KOPT-K1 (cell line): ENCODE data around the gene IL19.
A peak's percentile ranks its signal among the peaks of the same experiment; 100 is the strongest.

Source experiments
- H3K27ac ChIP-seq: fragments of 200-600 bp; sonication (generic); 2 replicates; pipeline ENCODE4 v1.5.1; 2016; ENCODE audit warnings: antibody characterized with exemption, mild to moderate bottlenecking, low read depth, low read length; ENCODE audit not compliant: poor library complexity, severe bottlenecking
- H3K36me3 ChIP-seq: fragments of 200-600 bp; sonication (generic); 2 replicates; pipeline ENCODE4 v1.5.1; 2017; ENCODE audit warnings: antibody characterized with exemption, mild to moderate bottlenecking, low read length, moderate library complexity; ENCODE audit not compliant: insufficient read depth
- H3K9me3 ChIP-seq: fragments of 200-600 bp; sonication (generic); 2 replicates; pipeline ENCODE4 v1.5.1; 2017; ENCODE audit warnings: antibody characterized with exemption, low read length, mild to moderate bottlenecking; ENCODE audit not compliant: insufficient read depth, poor library complexity, severe bottlenecking

The IL19 gene

GRCh38 chr1:206816390-206817287 lies 46.1 kb downstream of the IL19 start:
- H3K36me3 ChIP-seq = no peaks in the 10 kb centered on the region
- peak overlapping the region; percentile 71 for H3K27ac ChIP-seq

GRCh38 chr1:206821493-206821892 lies 50.9 kb downstream of the IL19 start:
- no peaks in the 10 kb centered on the region for H3K36me3 ChIP-seq
- no peak overlapping the region for H3K27ac ChIP-seq
- no peaks in the 10 kb centered on the region for H3K9me3 ChIP-seq

More at GRCh38 chr1:206816390-206817287, 46.1 kb downstream of the IL19 start:
- peaks cover 22% of the 10 kb centered on the region for H3K9me3 ChIP-seq

GRCh38 chr1:206823727-206824126 lies 53.2 kb downstream of the IL19 start:
- Histone ChIP-seq H3K27ac (no peak overlapping the region), H3K9me3 (no peaks in the 10 kb centered on the region), H3K36me3 (no peaks in the 10 kb centered on the region)

GRCh38 chr1:206824331-206824730 lies 53.8 kb downstream of the IL19 start:
- Histone ChIP-seq H3K27ac (no peak overlapping the region), H3K9me3 (no peaks in the 10 kb centered on the region), H3K36me3 (no peaks in the 10 kb centered on the region)

- no peaks in the 10 kb centered on the region for H3K9me3 ChIP-seq
- H3K36me3 ChIP-seq = no peaks in the 10 kb centered on the region
- H3K27ac ChIP-seq = no peak overlapping the region
These were observed 55.8 kb downstream of the IL19 start for GRCh38 chr1:206826394-206826793.

GRCh38 chr1:206828061-206828460 lies 57.5 kb downstream of the IL19 start:
- H3K36me3 ChIP-seq = no peaks in the 10 kb centered on the region
- H3K9me3 ChIP-seq = no peaks in the 10 kb centered on the region
- H3K27ac ChIP-seq = no peak overlapping the region

GRCh38 chr1:206828765-206829164 lies 58.2 kb downstream of the IL19 start:
- Histone ChIP-seq H3K27ac (no peak overlapping the region), H3K9me3 (no peaks in the 10 kb centered on the region), H3K36me3 (no peaks in the 10 kb centered on the region)

GRCh38 chr1:206829282-206829681 lies 58.7 kb downstream of the IL19 start:
- H3K27ac ChIP-seq = no peak overlapping the region
- no peaks in the 10 kb centered on the region for H3K36me3 ChIP-seq
- no peaks in the 10 kb centered on the region for H3K9me3 ChIP-seq

- Histone ChIP-seq H3K27ac (no peak overlapping the region), H3K36me3 (no peaks in the 10 kb centered on the region)
These were observed 59.3 kb downstream of the IL19 start for GRCh38 chr1:206829875-206830274.

GRCh38 chr1:206831650-206832049 lies 61.1 kb downstream of the IL19 start:
- H3K36me3 ChIP-seq = no peaks in the 10 kb centered on the region
- no peaks in the 10 kb centered on the region for H3K9me3 ChIP-seq
- H3K27ac ChIP-seq = no peak overlapping the region

More at GRCh38 chr1:206829875-206830274, 59.3 kb downstream of the IL19 start:
- H3K9me3 ChIP-seq = no peaks in the 10 kb centered on the region

GRCh38 chr1:206832352-206832880 lies 61.8 kb downstream of the IL19 start:
- no peaks in the 10 kb centered on the region for H3K9me3 ChIP-seq
- H3K27ac ChIP-seq = no peak overlapping the region
- no peaks in the 10 kb centered on the region for H3K36me3 ChIP-seq

GRCh38 chr1:206833106-206833680 lies 62.6 kb downstream of the IL19 start:
- Histone ChIP-seq H3K27ac (no peak overlapping the region), H3K36me3 (no peaks in the 10 kb centered on the region), H3K9me3 (no peaks in the 10 kb centered on the region)

- H3K36me3 ChIP-seq = no peaks in the 10 kb centered on the region
- H3K9me3 ChIP-seq = no peaks in the 10 kb centered on the region
- no peak overlapping the region for H3K27ac ChIP-seq
These were observed 63.2 kb downstream of the IL19 start for GRCh38 chr1:206833801-206834200.

- no peaks in the 10 kb centered on the region for H3K9me3 ChIP-seq
- H3K27ac ChIP-seq = no peak overlapping the region
These were observed 63.6 kb downstream of the IL19 start for GRCh38 chr1:206834217-206834616.

GRCh38 chr1:206834711-206835110 lies 64.1 kb downstream of the IL19 start:
- Histone ChIP-seq H3K27ac (no peak overlapping the region), H3K9me3 (no peaks in the 10 kb centered on the region), H3K36me3 (no peaks in the 10 kb centered on the region)

More at GRCh38 chr1:206834217-206834616, 63.6 kb downstream of the IL19 start:
- no peaks in the 10 kb centered on the region for H3K36me3 ChIP-seq
